Inferior parietal cortex (tissue), 1 donor: ENCODE results near the gene MFSD2B.
"Not testable (repeated sequence)": the region's sequence is repeated elsewhere in the genome, so short reads cannot be mapped to it uniquely, and the experiment has no call there.

Experiments
- DNase-seq: peaks from one replicate; pipeline ENCODE4 v3.0.0-alpha.2; 2016; ENCODE audit errors: extremely low spot score

The MFSD2B gene, protein sequence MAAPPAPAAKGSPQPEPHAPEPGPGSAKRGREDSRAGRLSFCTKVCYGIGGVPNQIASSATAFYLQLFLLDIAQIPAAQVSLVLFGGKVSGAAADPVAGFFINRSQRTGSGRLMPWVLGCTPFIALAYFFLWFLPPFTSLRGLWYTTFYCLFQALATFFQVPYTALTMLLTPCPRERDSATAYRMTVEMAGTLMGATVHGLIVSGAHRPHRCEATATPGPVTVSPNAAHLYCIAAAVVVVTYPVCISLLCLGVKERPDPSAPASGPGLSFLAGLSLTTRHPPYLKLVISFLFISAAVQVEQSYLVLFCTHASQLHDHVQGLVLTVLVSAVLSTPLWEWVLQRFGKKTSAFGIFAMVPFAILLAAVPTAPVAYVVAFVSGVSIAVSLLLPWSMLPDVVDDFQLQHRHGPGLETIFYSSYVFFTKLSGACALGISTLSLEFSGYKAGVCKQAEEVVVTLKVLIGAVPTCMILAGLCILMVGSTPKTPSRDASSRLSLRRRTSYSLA

DNA sequence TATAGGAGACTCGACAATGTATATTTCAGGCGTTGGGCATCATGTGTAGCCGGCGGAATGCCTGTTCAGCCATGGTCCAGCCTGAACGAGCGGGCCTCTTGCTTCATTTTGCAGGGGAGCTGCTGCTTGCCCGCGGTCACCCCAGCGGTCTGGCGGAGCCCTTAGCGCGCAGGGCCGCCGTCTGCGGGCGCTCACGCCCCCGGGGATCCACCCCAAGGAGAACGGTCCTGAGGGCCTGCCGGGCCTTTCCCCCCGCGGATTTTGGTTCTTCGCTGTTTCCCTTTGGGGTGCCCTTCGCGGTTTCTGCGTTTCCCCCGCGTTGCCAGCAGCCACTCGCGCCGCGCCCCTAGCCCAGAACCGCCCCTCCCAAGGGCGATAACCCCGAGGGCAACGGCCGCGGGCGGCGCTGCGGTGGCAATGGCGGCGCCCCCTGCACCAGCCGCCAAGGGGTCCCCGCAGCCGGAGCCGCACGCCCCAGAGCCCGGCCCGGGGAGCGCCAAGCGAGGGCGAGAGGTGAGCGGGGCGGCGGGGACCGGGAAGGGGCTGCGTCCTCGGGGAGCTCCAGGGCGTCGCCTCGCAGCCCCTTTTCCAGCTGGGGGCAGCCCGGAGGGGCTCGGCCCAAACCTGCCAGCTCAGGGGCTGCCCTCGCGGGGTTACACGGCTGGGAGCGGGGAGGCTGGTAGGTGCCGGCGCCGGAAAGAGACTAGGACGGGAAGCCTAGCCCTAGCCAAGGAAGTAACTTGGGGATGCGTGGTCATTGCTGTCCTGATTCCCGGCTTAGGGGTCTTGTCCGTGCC is at the start of gene MFSD2B:
Gene MFSD2B, plus strand, starts transcription at position 406 of the 797 bp plus-strand sequence. Its CDS starts 12 bp downstream, at position 418.
- DNase-seq = no peak

DNA sequence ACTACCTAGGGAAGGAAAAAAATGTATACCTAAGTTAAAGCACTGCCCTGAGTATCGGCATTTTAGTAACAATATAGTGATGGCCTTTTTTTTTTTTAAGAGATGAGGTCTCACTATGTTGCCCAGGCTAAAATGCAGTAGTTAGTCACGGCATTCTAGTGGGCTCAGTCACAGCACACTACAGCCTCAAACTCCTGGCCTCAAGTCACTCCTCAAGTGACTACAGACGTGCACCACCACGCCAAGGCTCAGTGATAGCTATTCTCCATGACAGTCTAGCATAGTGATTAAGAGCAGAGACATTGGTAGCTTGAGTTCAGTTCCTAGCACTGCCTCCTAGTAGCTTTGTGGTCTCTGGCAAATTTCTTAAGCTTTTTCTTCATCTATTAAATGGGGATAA is 42.0 kb upstream of the MFSD2B start:
- DNase-seq = no peak

DNA sequence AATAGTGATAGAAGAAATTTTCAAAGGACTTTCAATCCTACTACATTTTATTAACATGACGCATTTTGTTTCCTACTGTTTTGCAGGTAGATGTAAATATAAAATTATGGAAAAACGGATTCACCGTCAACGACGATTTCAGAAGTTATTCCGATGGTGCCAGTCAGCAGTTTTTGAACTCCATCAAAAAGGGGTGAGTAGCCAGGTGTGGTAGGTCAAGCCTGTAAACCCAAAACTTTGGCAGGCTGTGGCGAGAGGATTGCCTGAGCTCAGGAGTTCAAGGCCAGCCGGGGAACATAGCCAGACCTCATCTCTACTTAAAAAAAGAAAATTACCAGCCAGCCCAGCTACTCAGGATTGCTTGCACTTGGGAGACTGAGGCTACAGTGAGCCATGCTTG is 33.0 kb upstream of the MFSD2B start:
- no peak for DNase-seq

DNA sequence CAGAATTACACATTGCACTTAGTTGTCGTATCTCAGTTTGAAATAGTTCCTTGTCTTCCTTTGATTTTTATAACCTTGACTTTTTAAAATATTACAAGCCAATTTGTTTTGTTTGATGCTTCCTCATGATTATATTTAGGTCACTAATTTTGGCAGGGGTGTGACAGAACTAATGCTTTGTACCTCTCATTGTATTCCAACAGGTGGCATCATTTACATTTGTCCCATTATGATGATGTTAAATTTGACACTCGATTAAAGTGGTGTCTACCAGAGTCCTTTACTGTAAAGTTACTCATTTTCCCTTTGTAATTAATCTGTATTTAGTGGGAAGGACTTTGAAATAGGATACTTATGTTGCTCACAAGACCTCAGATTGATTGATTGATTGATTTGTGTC is 21.5 kb upstream of the MFSD2B start:
- no peak for DNase-seq

DNA sequence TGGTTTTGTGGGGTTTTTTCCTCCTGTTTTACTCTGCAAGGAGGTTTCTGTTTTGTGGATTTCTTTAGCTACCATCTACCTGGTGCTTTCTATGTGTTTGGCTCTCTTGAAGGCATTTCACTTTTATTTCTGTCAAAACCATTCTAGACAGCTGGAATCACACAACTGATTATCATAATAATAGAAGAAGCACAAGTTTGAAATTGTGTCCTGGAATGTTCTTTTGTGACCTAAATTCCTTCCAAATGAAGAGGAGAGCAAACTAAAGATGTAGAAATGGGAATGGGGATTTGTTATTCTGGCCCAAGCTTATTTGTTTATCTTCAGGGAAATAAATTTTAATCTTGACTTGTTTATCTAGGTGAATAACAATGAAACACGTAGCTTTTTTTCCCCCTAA is 17.0 kb upstream of the MFSD2B start:
- DNase-seq = no peak

DNA sequence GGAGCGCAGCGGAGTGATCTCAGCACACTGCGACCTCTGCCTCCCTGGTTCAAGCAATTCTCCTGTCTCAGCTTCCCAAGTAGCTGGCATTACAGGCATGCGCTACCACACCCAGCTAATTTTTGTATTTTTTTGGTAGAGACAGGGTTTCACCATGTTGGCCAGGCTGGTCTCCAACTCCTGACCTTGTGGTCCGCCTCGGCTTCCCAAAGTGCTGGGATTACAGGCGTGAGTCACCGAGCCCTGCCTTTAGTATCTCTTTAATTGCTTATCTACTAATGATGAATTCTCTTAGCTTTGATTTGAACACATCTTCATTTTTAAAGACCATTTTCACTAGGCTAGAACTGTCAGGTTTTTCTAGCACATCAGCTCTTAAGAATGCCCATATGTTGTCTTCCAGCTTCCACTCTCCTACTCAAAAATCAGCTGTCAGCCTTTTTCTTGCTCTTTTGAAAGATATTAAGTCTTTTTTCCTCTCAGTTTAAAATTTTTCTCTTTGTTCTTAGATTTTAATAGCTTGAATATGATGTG is 16.1 kb upstream of the MFSD2B start:
- no peak for DNase-seq

DNA sequence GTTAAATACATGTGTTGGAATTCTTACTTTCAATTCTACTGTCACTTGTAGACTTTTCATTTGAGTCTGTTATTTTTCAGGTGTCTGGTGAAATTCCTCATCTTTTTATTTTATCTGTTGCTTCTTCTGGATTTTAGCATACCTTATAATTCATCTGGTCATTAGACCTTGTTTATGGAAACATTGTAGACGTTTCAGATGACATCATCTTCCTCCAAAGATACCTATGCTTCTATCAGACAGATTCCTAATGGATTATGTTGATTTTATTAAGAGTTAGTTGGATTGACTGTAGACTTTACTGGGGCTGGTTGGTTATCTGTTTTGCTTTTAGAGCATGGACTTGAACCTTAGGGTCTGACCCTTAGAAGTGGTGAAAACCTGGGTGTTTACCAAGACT is 15.3 kb upstream of the MFSD2B start:
- DNase-seq = no peak

DNA sequence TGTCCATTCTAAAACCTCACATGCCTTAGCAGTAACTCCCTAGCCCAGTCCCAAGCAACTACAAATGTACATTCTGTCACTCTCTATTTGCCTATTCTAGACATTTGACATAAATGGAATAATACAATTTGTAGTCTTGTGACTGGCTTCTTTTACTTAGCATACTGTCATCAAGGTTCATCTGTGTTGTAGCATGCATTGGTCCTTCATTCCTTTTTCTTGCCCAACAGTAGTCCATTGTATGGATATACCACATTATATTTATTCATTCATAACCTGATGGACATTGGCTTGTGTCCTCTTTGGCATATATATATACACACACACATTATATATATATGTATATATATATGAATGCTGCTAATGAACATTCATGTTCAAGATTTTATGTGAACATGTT is 2.2 kb upstream of the MFSD2B start:
- no peak for DNase-seq

DNA sequence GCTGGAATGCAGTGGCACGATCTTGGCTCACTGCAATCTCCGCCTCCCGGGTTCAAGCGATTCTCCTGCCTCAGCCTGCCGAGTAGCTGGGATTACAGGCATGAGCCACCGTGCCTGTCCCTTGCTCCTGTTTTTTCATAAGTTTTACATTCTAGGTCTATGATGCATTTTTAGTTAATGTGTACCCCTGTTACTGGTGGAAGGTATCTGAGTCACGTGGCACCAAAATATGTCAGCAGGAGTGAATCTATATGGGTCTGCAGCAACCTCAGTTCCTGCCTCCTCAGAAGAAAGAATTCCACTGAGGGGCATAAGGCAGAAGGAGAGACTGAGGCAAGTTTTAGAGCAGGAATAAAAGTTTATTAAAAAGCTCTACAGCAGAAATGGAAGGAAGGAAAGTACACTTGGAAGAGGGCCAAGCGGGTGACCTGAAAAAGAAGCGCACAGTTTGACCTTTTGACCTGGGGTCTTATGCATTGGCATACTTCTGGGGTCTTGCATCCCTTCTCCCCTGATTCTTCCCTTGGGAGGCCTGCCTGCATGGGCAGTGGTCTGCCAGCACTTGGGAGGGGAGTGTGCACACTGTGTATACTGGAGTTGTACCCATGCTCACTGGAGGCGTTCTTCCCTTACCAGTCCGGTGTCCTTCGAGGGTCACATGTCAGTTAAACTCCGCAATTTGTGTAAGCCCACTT is 1.1 kb upstream of the MFSD2B start:
- no peak for DNase-seq

DNA sequence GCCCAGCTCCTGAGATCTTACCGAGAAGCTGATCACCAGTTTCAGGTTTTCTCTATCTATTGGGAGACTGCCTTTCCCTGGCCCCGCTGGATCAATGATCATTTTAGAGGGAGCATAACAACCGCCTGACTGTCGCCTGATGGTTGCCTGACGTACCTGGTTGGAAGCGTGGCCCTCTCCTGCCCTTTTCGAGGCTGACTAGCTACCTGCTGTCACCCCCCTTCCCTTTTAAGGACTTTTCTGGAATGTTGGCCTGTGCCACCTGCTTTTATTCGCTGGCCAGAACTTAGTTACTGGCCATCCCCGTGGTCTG is 562 bp upstream of the MFSD2B start:
- DNase-seq = no peak

DNA sequence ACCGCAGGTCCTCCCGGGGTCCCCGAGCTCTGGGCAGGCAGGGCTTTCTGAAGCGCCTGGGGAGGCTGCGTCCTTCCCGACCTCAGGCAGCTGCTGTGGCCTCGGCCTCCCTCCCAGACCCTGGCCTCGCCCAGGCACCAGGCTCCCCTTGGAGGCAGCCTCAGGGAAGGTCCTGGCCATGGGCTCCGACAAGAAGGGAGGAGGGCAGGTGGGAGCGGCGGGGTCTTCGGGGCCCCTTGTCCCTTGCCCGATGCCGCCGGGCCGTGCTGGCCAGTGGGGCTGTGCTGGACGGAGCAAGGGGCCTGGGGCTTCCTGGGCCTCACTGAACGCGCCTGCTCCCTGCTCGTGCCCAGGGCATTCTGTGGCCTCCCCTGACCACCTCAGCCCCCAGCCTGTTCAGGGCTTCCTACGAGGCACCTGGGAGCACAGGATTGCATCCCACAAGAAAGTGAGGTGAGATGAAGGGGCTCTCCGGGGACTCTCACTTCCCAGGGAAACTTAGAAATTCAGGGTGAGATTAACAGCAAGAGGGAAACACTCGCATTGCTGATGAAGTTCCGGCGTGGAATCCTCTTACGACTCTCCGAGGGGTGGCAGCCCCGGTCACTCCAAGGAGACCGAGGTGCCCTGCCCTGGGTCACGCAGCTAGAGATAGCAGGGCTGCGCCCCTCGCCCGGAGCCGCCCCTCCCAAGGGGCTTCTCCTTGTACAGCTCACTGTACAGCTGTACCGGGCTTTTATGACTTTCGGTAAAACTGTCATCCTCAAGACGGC is 778 bp downstream of the MFSD2B start:
- DNase-seq = no peak

DNA sequence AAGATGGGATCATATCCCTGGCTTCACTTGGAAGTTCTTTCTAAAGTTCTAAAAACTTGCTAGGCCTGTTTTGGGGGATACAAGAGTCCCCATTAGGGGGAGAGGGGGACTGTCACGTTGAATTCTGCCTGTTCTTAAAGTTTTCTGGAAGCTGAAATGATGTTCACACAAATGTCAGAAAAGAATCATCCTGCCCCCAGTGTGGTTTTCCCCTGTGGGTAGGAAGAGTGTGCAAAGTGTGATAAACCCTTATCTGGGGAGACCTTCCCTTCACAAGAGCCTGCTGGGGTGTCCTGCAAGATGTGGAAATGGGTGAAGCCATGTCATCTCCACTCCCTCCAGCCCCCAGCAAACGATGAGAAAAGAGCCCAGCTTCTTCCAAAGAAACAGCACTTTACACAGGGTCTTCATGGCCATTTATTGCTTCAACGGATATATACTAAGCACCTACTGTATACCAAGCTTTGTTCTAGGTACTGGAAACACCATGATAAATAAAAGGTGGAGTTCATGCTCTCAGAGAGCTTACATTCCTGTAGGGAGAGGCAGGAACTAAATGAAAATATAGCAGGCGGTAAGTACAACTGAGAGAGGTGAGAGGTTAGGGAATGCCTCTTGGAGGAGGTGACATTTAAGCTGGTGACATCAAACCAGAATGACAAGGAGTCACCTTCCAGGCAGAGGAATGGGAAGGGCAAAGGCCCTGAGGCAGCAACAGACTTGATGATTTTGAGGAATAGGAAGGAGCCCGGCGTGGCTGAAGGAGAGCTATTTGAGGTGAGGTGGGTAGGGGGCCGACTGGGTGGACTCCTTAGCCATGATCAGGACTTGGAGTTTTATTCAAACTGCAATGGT is 1.6 kb downstream of the MFSD2B start:
- DNase-seq = peak; percentile 29

DNA sequence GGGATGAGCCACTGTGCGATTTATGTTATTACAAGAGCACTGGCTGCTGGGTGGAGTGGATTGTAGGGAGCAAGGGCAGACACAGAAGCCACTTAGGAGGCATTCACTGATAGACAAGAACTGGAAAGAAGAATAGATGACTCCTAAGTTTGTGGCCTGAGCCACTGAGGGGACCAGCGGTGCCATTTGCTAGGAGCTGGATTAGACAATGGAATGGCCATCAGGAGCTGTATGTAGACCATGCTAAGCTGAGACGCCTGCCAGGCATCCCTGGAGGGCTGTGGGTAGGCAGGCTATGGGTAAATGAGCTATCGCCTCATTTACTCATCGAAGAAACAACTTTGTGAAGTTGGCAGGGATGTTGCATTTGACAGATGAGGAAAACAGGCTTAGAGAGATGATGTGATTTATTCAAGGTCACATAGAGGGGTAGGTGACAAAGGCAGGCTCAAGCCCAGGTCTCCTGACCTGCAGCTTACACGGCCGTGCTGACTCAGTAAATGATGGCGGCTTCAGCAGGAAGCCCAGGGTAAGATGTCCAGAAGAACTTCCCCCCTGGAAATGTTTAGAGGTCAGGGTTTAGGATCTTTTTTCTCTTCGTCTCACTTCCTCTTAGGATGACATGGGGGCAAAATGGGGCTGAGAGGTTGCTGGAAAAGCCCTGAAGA is 2.8 kb downstream of the MFSD2B start:
- no peak for DNase-seq

DNA sequence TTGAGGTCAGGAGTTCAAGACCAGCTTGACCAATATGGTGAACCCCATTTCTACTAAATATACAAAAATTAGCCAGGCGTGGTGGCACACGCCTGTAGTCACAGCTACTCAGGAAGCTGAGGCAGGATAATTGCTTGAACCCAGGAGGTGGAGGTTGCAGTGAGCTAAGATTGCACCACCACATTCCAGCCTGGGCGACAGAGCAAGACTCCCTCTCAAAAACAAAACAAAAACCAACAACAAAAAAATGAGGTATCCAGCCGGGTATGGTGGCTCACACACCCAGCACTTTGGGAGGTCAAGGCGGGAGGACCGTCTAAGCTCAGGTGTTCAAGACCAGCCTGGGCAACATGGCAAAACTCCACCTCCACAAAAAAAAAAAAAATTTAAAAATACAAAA is 5.0 kb downstream of the MFSD2B start:
- DNase-seq = not testable (repeated sequence)

DNA sequence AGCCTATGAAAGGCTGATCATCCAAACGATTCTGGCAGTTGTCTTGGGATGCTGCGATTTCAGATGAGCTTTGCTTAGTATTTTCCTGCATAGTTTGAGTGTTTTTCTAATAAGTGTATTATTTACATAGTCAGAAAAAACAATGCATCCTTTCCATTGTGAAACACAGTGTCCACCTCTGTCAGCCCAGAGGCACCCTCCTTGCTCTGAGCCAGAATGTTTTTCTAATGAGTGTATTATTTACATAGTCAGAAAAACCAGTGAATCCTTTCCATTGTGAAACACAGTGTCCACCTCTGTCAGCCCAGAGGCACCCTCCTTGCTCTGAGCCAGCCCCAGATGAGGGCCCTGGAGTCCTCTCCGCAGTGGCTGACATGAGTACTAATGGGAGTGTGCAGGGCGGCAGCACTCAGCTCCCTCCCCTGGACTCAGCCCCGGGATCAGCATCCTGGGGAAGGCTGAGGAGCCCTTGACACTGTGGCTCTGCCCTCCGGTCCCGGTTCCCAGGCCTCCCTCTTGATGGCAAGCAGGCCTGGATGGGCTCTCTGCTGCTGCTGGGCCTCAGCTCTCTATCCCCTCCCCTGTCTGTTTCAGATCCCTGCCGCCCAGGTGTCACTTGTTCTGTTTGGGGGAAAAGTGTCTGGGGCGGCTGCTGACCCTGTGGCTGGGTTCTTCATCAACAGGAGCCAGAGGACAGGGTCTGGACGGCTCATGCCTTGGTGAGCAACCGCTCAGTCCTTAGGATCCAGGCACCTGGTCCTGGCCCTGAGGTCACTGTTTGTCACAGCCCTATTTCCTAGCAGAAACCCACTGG is 5.9 kb downstream of the MFSD2B start:
- no peak for DNase-seq

DNA sequence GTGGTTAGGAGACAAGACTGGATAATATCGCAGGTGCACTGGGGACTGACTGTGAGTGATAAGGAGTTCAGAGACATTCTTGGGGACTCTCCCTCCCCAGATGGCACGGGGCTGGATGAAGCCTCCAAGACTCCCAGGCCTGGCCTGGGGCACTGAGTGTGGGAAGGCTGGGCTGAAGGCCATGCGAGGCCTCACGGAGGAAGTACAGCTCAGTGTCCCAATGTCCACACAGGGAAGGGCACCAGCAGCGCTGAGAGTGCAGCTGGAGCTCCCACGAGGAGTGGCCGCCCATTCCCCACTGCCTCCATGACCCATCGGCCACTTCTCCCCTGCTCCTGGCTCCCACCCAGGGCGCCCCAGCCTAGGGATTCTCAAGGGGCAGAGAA is 6.5 kb downstream of the MFSD2B start:
- DNase-seq = no peak

DNA sequence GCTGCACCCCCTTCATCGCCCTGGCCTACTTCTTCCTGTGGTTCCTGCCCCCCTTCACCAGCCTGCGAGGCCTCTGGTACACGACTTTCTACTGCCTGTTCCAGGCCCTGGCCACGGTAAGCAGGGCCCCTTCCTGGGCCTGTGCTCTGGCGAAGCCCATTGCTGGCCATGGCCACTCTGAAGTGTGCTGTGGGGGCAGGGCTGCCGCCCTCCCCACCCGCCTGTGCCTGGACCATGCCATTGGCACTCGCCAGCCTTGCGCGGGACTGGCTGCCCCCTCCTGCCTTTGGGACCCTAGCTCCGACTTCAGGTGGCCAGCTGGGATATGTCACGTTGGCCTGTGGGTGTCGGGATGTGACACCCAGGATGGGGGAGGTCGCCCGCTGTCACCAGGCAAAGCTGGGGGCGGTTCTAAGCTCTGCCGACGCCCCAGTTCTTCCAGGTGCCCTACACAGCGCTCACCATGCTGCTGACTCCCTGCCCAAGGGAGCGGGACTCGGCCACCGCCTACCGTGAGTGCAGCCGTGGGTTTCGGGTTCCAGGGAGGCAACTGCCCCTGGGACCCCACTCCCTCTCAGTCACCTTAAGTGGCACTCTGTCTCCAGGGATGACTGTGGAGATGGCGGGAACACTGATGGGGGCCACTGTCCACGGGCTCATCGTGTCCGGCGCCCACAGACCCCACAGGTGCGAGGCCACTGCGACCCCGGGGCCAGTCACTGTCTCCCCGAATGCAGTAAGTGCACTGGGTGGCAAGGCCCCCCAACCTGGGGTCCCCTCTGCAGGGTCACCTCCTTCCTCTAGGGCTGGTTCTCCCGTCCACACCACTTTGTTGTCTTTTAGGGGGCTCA is 7.2 kb downstream of the MFSD2B start:
- DNase-seq = no peak

DNA sequence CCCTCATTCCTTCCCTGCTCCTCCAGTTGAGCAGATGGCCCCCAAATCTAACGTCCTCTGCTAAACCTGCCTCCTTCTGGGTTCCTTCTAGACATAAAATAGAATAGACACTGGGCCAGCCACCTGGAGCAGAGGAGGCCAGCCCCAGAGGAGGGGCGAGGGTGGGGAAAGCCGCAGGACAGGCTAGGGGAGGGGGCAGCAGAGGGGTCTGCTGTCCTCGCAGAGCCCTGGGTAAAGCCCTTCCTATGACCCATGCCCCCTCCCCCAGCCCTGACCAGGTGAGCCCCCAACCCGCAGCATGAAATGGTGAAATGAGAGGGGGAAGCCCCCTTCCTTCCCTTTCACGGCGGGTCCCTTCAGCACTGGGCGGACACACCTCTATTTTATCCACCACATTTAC is 7.8 kb downstream of the MFSD2B start:
- DNase-seq = no peak
